ENCODE results near the gene C1orf198. TPM values are rescaled to one million over a fixed set of nuclear protein-coding genes. Genes with fewer than 3 reads are reported as not detected.

The C1orf198 gene
- total and polyA plus RNA-seq, 2 of the 4 experiments (the other 2 are of a cell fraction): 67.4 to 76.2 TPM

- ChIA-PET POLR2A (ENCODE audit: unreplicated experiment) (no interaction called here), CTCF (interaction anchor here (0.9 kb wide), 1 partner anchor 10 kb away, joined by 4 read pairs; no protein-coding TSS in a partner anchor)
- no peak overlapping the region for H3K4me2 ChIP-seq (ENCODE audit: low read depth, low read length)
- H3K9ac ChIP-seq (ENCODE audit: low read depth, low read length): no peak overlapping the region
- peak overlapping the region; percentile 73; the same call in 2 of the 3 replicates for H2BK15ac ChIP-seq (ENCODE audit: low read depth, low read length)
- intact Hi-C loops (cut with micrococcal nuclease): no loop called here
- no CpG with 5 or more reads among the region's 6 CpGs for WGBS, 2 experiments (ENCODE audit: extremely low coverage in 2 of 2, insufficient read length in 1 of 2)
- BruUV-seq (replicated peaks): no TSS peak
- peak overlapping the region; percentile 32 for H2BK5ac ChIP-seq (ENCODE audit: low read depth, low read length, poor library complexity, severe bottlenecking)
- H3K56ac ChIP-seq (ENCODE audit: extremely low read depth, insufficient read depth, low read length): no peak overlapping the region
- no peaks in the 10 kb centered on the region for H3K36me3 ChIP-seq (ENCODE audit: control insufficient read depth, insufficient read depth, low read length)
- ATAC-seq (ENCODE audit: low read depth): no peak
- H4K20me1 ChIP-seq (ENCODE audit: insufficient read depth, low read length): no peaks in the 10 kb centered on the region
- DNase-seq: no peak
- in situ Hi-C loops (cut with MboI; ENCODE audit: low sequenced_read_pairs): no loop called here
- no peaks in the 10 kb centered on the region for H3K27me3 ChIP-seq (ENCODE audit: control insufficient read depth, insufficient read depth, low read length)
- peaks cover 28% of the 10 kb centered on the region for H3K4me1 ChIP-seq (ENCODE audit: control insufficient read depth, insufficient read depth, low read length)
- peak overlapping the region; percentile 97 for H2AK5ac ChIP-seq (ENCODE audit: low read depth, low read length)
- H3K27ac ChIP-seq (ENCODE audit: insufficient read depth, low read length): peak overlapping the region; percentile 60; the same call in 1 of the 2 replicates
- peak overlapping the region; percentile 94 for H3K4ac ChIP-seq (ENCODE audit: low read depth, low read length)
- TF ChIP-seq MXI1 (IDR thresholded peaks at IDR 0.05; ENCODE audit: borderline replicate concordance, low read depth, low read length): no peak
- no peak for TF ChIP-seq RFX5 (IDR thresholded peaks at IDR 0.05; ENCODE audit: low read depth, low read length)
- no peak for TF ChIP-seq MAFK (IDR thresholded peaks at IDR 0.05; ENCODE audit: low read depth, low read length)
- no peak for TF ChIP-seq POLR2A (IDR thresholded peaks at IDR 0.05; ENCODE audit: low read depth, low read length)
- TF ChIP-seq, protein P1, sequence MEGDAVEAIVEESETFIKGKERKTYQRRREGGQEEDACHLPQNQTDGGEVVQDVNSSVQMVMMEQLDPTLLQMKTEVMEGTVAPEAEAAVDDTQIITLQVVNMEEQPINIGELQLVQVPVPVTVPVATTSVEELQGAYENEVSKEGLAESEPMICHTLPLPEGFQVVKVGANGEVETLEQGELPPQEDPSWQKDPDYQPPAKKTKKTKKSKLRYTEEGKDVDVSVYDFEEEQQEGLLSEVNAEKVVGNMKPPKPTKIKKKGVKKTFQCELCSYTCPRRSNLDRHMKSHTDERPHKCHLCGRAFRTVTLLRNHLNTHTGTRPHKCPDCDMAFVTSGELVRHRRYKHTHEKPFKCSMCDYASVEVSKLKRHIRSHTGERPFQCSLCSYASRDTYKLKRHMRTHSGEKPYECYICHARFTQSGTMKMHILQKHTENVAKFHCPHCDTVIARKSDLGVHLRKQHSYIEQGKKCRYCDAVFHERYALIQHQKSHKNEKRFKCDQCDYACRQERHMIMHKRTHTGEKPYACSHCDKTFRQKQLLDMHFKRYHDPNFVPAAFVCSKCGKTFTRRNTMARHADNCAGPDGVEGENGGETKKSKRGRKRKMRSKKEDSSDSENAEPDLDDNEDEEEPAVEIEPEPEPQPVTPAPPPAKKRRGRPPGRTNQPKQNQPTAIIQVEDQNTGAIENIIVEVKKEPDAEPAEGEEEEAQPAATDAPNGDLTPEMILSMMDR (conservative IDR thresholded peaks at IDR 0.05; ENCODE audit: low read depth, low read length): no peak
- no peak for TF ChIP-seq BHLHE40 (IDR thresholded peaks at IDR 0.05; ENCODE audit: low read depth, low read length)
- TF ChIP-seq, protein P2, sequence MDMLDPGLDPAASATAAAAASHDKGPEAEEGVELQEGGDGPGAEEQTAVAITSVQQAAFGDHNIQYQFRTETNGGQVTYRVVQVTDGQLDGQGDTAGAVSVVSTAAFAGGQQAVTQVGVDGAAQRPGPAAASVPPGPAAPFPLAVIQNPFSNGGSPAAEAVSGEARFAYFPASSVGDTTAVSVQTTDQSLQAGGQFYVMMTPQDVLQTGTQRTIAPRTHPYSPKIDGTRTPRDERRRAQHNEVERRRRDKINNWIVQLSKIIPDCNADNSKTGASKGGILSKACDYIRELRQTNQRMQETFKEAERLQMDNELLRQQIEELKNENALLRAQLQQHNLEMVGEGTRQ (IDR thresholded peaks at IDR 0.05; ENCODE audit: low read depth, low read length): no peak
- TF ChIP-seq SMC3 (IDR thresholded peaks at IDR 0.05; ENCODE audit: low read depth, low read length): no peak
- TF ChIP-seq ELK1 (IDR thresholded peaks at IDR 0.05; ENCODE audit: borderline replicate concordance, low read depth, low read length): no peak
- no peak for TF ChIP-seq RAD21 (IDR thresholded peaks at IDR 0.05; ENCODE audit: low read length)
- TF ChIP-seq CEBPB (IDR thresholded peaks at IDR 0.05; ENCODE audit: low read depth, low read length): no peak
- TF ChIP-seq RCOR1 (IDR thresholded peaks at IDR 0.05; ENCODE audit: insufficient replicate concordance, low read length): no peak
- dilution Hi-C loops (cut with HindIII; ENCODE audit: low sequenced_read_pairs, unreplicated experiment): no loop called here
- H3K14ac ChIP-seq (replicated peaks; ENCODE audit: low read depth, low read length): peak overlapping the region; percentile 57
- H2AFZ ChIP-seq (replicated peaks; ENCODE audit: low read length, poor library complexity): peak overlapping the region; percentile 70
- peak overlapping the region; percentile 90 for H4K91ac ChIP-seq (ENCODE audit: insufficient read depth, low read depth, low read length)
- H3K79me1 ChIP-seq (ENCODE audit: low read depth in 1 of 2, low read length in 2 of 2): no peaks in the 10 kb centered on the region
- H2BK120ac ChIP-seq (ENCODE audit: low read depth, low read length): peak overlapping the region; percentile 96
- no peak overlapping the region for H3K4me3 ChIP-seq (ENCODE audit: insufficient read depth, low read depth, low read length)
- H4K8ac ChIP-seq (ENCODE audit: low read depth in 2 of 2, low read length in 2 of 2): peak overlapping the region; percentile 14 to 62
- H2AK9ac ChIP-seq (replicated peaks; ENCODE audit: low read depth, low read length, poor library complexity): peak overlapping the region; percentile 66
- H3K23ac ChIP-seq (ENCODE audit: low read depth, low read length): no peak overlapping the region
- peak overlapping the region; percentile 27 for H4K5ac ChIP-seq (ENCODE audit: low read depth, low read length)
- no peaks in the 10 kb centered on the region for H3K9me3 ChIP-seq (ENCODE audit: control insufficient read depth, insufficient read depth, low read length)
- peaks cover 15% of the 10 kb centered on the region for H3K9me1 ChIP-seq (ENCODE audit: insufficient read depth, low read length)
- H2BK20ac ChIP-seq (ENCODE audit: low read depth, low read length): peak overlapping the region; percentile 89
- peak overlapping the region; percentile 84 for H3K18ac ChIP-seq (ENCODE audit: low read depth, low read length)
Measured at GRCh38 chr1:230876660-230877059, 8.3 kb upstream of the C1orf198 start.

Data from IMR-90 (cell line).